A172 (cell line): ENCODE data around the gene TCF3. TPM values are rescaled to one million over a fixed set of nuclear protein-coding genes. Genes with fewer than 3 reads are reported as not detected.
A peak's percentile ranks its signal among the peaks of the same experiment; 100 is the strongest.

ENCODE experiments used
- DNase-seq: peaks from one replicate; pipeline ENCODE4 v3.0.0-alpha.2; 2015; ENCODE audit warnings: low spot score
- total RNA-seq: library from RNA; depleted of rRNA; stranded (reverse); fragments of >200 nt; shearing (Covaris generic); gene quantifications from 2 replicates; pipeline ENCODE4 v1.2.3, GENCODE V29; 2014

TCF3 gene
- total RNA-seq, 1 experiment from 2014 or later, result 219 TPM

- DNase-seq, result no peak
These were observed 20.8 kb downstream of the TCF3 start for GRCh38 chr19:1631557-1632100.

- DNase-seq, result no peak
These were observed 21.6 kb downstream of the TCF3 start for GRCh38 chr19:1630811-1631210.

GRCh38 chr19:1630012-1630411, 22.4 kb downstream of the TCF3 start:
- DNase-seq, result no peak

- no peak for DNase-seq
These were observed 23.1 kb downstream of the TCF3 start for GRCh38 chr19:1629256-1629808.

- no peak for DNase-seq
These were observed 25.2 kb downstream of the TCF3 start for GRCh38 chr19:1627194-1627593.

GRCh38 chr19:1626417-1627010, 25.9 kb downstream of the TCF3 start:
- no peak for DNase-seq

- peak; percentile 43 for DNase-seq
These were observed 28.0 kb downstream of the TCF3 start for GRCh38 chr19:1624458-1624857.

GRCh38 chr19:1622541-1622940, 29.9 kb downstream of the TCF3 start:
- DNase-seq, result no peak

GRCh38 chr19:1622007-1622406, 30.4 kb downstream of the TCF3 start:
- DNase-seq, result no peak

- no peak for DNase-seq
These were observed 30.8 kb downstream of the TCF3 start for GRCh38 chr19:1621574-1621973.

GRCh38 chr19:1621021-1621420, 31.4 kb downstream of the TCF3 start:
- no peak for DNase-seq

GRCh38 chr19:1620502-1620901, 31.9 kb downstream of the TCF3 start:
- DNase-seq, result no peak

- no peak for DNase-seq
These were observed 32.7 kb downstream of the TCF3 start for GRCh38 chr19:1619703-1620102.

- no peak for DNase-seq
These were observed 33.3 kb downstream of the TCF3 start for GRCh38 chr19:1619094-1619439.

- DNase-seq, result peak; percentile 30
These were observed 34.0 kb downstream of the TCF3 start for GRCh38 chr19:1618157-1619093.

- no peak for DNase-seq
These were observed 35.5 kb downstream of the TCF3 start for GRCh38 chr19:1616875-1617274.

GRCh38 chr19:1616396-1616795, 36.0 kb downstream of the TCF3 start:
- no peak for DNase-seq

GRCh38 chr19:1615156-1615765, 37.2 kb downstream of the TCF3 start:
- DNase-seq, result no peak

- DNase-seq, result no peak
These were observed 38.4 kb downstream of the TCF3 start for GRCh38 chr19:1613808-1614570.

GRCh38 chr19:1613146-1613545, 39.3 kb downstream of the TCF3 start:
- DNase-seq, result no peak
